Endodermal cell (in vitro differentiated cells): Measurements from ENCODE around the gene DGLUCY. TPM values are rescaled to one million over a fixed set of nuclear protein-coding genes. Genes with fewer than 3 reads are reported as not detected.

Experiments
- DNase-seq: peaks from one replicate; pipeline ENCODE4 v3.0.0-alpha.2; 2017
- H3K27ac ChIP-seq: 2 replicates; pipeline ENCODE4 v1.5.1; 2013; ENCODE audit warnings: mild to moderate bottlenecking, low read depth, low read length, moderate library complexity
- H3K27me3 ChIP-seq: 2 replicates; pipeline ENCODE4 v1.6.1; 2013; ENCODE audit warnings: mild to moderate bottlenecking, low read length, moderate library complexity; ENCODE audit not compliant: insufficient read depth, control insufficient read depth, poor library complexity, severe bottlenecking
- H3K36me3 ChIP-seq: 2 replicates; pipeline ENCODE4 v1.7.0; 2013; ENCODE audit warnings: mild to moderate bottlenecking, low read length, moderate library complexity; ENCODE audit not compliant: control insufficient read depth, insufficient read depth
- H3K4me1 ChIP-seq: one replicate; pipeline ENCODE4 v1.7.0; 2013; ENCODE audit warnings: low read length; ENCODE audit not compliant: control insufficient read depth, insufficient read depth
- H3K4me3 ChIP-seq: 2 replicates; pipeline ENCODE4 v1.5.1; 2013; ENCODE audit warnings: mild to moderate bottlenecking, low read length, moderate library complexity
- H3K9ac ChIP-seq: 2 replicates; pipeline ENCODE4 v1.6.1; 2013; ENCODE audit warnings: mild to moderate bottlenecking, low read length, moderate library complexity; ENCODE audit not compliant: poor library complexity, severe bottlenecking; ENCODE audit errors: extremely low read depth
- H3K9me3 ChIP-seq: 2 replicates; pipeline ENCODE4 v1.6.1; 2013; ENCODE audit warnings: mild to moderate bottlenecking, low read length, moderate library complexity; ENCODE audit not compliant: control insufficient read depth
- H3K27ac Mint-ChIP-seq: 2 replicates; pipeline ENCODE4 v1.8.0; 2020; ENCODE audit warnings: mixed read lengths
- H3K27me3 Mint-ChIP-seq: 2 replicates; pipeline ENCODE4 v1.8.0; 2021; ENCODE audit warnings: mild to moderate bottlenecking, mixed read lengths; ENCODE audit not compliant: insufficient read depth
- H3K36me3 Mint-ChIP-seq: 2 replicates; pipeline ENCODE4 v1.8.0; 2020; ENCODE audit warnings: low read depth, mixed read lengths
- H3K4me1 Mint-ChIP-seq: 2 replicates; pipeline ENCODE4 v1.8.0; 2020; ENCODE audit warnings: mixed read lengths
- H3K4me3 Mint-ChIP-seq: 2 replicates; pipeline ENCODE4 v1.8.0; 2020; ENCODE audit warnings: mild to moderate bottlenecking, moderate library complexity, mixed read lengths
- H3K9me3 Mint-ChIP-seq: 2 replicates; pipeline ENCODE4 v1.8.0; 2020; ENCODE audit warnings: mild to moderate bottlenecking, mixed read lengths
- WGBS, 2 experiments: methylation state at CpG; one replicate each; pipeline versions ENCODE4 v1.1.5 to v1.1.7; 2013; ENCODE audit warnings: missing lambda C conversion rate in 2 of 2, mixed read lengths in 1 of 2; ENCODE audit not compliant: insufficient coverage in 1 of 2, insufficient read length in 1 of 2; 5-methylcytosine and 5-hydroxymethylcytosine counted together
- total RNA-seq, 2 donors: library from RNA; stranded (reverse); fragmentation: NEBNext Ultra II Directional in 1 of 2; extraction: Animal tissue kit (Norgen Biotek cat#: 25700) in 1 of 2; gene quantifications; 2 replicates in 1 of 2; 3 replicates in 1 of 2; pipeline ENCODE4 v1.2.1, GENCODE V29; 2021
- TF ChIP-seq, protein P1 (sequence below): fragments of 200-600 bp; sonication (generic); conservative IDR thresholded peaks from 2 replicates; pipeline ENCODE4 v1.5.0; 2021; ENCODE audit warnings: antibody characterized with exemption, mild to moderate bottlenecking

Gene DGLUCY
- total RNA-seq, 2 donors from 2014 or later = 26.7 to 33.9 TPM

DNA sequence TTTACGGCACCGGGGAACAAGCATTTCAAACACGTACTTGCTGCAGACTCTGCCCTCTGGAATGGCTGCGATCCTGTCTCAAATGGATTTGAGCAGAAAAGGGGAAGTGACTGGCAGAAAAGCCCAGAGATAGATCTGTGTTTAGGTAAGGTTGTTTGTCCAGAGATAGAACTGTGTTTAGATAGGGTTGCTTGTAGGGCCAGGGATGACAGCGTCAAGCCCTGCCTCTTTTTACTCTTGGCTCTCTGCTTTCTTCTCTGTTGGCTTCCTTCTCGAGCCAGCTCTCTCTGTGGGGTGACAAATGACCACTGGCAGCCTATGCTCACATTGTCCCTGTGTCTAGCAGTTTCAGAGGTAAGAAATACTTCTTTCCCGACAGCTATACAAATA is 11.4 kb downstream of the DGLUCY start:
- no peak overlapping the region for H3K4me3 ChIP-seq
- Mint-ChIP-seq H3K36me3 (peaks cover 42% of the 10 kb centered on the region), H3K9me3 (peaks cover 3% of the 10 kb centered on the region), H3K27me3 (no peaks in the 10 kb centered on the region), H3K4me1 (no peaks in the 10 kb centered on the region), H3K27ac (peak overlapping the region; percentile 19), H3K4me3 (no peak overlapping the region)
- peaks cover 5% of the 10 kb centered on the region for H3K9me3 ChIP-seq
- WGBS, 2 experiments = 92% methylated on average over 6 to 7 of the region's 7 CpGs
- H3K36me3 ChIP-seq = no peaks in the 10 kb centered on the region
- H3K27ac ChIP-seq = no peak overlapping the region
- TF ChIP-seq, protein P1, sequence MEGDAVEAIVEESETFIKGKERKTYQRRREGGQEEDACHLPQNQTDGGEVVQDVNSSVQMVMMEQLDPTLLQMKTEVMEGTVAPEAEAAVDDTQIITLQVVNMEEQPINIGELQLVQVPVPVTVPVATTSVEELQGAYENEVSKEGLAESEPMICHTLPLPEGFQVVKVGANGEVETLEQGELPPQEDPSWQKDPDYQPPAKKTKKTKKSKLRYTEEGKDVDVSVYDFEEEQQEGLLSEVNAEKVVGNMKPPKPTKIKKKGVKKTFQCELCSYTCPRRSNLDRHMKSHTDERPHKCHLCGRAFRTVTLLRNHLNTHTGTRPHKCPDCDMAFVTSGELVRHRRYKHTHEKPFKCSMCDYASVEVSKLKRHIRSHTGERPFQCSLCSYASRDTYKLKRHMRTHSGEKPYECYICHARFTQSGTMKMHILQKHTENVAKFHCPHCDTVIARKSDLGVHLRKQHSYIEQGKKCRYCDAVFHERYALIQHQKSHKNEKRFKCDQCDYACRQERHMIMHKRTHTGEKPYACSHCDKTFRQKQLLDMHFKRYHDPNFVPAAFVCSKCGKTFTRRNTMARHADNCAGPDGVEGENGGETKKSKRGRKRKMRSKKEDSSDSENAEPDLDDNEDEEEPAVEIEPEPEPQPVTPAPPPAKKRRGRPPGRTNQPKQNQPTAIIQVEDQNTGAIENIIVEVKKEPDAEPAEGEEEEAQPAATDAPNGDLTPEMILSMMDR = no peak
- H3K27me3 ChIP-seq = no peaks in the 10 kb centered on the region
- H3K4me1 ChIP-seq = no peaks in the 10 kb centered on the region
- no peak overlapping the region for H3K9ac ChIP-seq
- DNase-seq = no peak

DNA sequence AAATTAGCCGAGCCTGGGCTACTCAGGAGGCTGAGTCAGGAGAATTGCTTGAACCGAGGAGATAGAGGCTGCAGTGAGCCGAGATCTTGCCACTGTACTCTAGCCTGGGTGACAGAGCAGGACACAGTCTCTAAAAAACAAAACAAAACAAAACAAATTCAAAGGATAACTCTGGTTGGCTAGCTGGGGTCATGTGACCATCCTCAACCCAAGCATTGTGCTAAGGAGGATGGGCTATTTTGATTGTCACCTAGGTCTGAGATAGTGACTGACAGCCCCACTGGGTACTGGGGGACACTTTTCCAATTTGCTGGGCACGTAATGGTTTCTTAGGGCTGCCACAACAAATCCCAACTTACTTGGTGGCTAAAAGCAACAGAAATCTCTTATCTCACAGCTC is 11.9 kb downstream of the DGLUCY start:
- Mint-ChIP-seq H3K9me3 (peaks cover 3% of the 10 kb centered on the region), H3K27ac (no peak overlapping the region), H3K36me3 (peaks cover 46% of the 10 kb centered on the region), H3K4me3 (no peak overlapping the region), H3K27me3 (no peaks in the 10 kb centered on the region), H3K4me1 (no peaks in the 10 kb centered on the region)
- TF ChIP-seq, protein P1 = no peak
- 70 to 72% methylated on average over 4 of the region's 4 CpGs for WGBS, 2 experiments
- Histone ChIP-seq H3K9ac (no peak overlapping the region), H3K4me3 (no peak overlapping the region), H3K36me3 (no peaks in the 10 kb centered on the region), H3K27ac (no peak overlapping the region), H3K4me1 (no peaks in the 10 kb centered on the region), H3K27me3 (no peaks in the 10 kb centered on the region), H3K9me3 (peaks cover 5% of the 10 kb centered on the region)
- no peak for DNase-seq

DNA sequence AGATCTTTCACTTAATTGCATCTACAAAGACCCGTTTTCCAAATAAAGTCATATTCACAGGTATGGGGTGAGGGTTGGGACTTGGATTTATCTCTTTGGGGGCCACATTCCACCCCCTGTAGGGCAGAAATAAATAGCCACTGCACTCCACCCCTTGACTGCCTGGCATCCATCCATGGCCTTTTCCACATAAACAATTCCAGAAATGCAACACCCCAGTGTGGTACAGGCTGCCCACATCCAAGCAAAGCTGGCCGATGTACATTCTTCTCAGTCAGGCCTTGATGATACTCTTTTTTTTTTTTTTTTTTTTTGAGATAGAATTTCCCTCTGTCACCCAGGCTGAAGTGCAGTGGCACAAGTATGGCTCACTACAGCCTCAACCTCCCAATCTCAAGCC is 12.9 kb downstream of the DGLUCY start:
- Mint-ChIP-seq H3K36me3 (peaks cover 53% of the 10 kb centered on the region), H3K27ac (no peak overlapping the region), H3K4me3 (no peak overlapping the region), H3K9me3 (peaks cover 3% of the 10 kb centered on the region), H3K27me3 (no peaks in the 10 kb centered on the region), H3K4me1 (no peaks in the 10 kb centered on the region)
- H3K9me3 ChIP-seq = peaks cover 5% of the 10 kb centered on the region
- H3K36me3 ChIP-seq = no peaks in the 10 kb centered on the region
- no peak overlapping the region for H3K27ac ChIP-seq
- whole genome bisulfite sequencing, 2 experiments = 100% methylated on average over 2 of the region's 2 CpGs; no CpG with 5 or more reads in 1 of the 2 experiments
- H3K9ac ChIP-seq = no peak overlapping the region
- TF ChIP-seq, protein P1 = no peak
- no peaks in the 10 kb centered on the region for H3K4me1 ChIP-seq
- H3K27me3 ChIP-seq = no peaks in the 10 kb centered on the region
- no peak for DNase-seq
- no peak overlapping the region for H3K4me3 ChIP-seq
